HS-5 (cell line): Measurements from ENCODE around the gene TRIM4.
"Not testable (repeated sequence)": the region's sequence is repeated elsewhere in the genome, so short reads cannot be mapped to it uniquely, and the experiment has no call there.

ENCODE experiments used
- DNase-seq: peaks from one replicate; pipeline ENCODE4 v3.0.0-alpha.2; 2012; ENCODE audit warnings: low read depth

TRIM4 gene

DNA sequence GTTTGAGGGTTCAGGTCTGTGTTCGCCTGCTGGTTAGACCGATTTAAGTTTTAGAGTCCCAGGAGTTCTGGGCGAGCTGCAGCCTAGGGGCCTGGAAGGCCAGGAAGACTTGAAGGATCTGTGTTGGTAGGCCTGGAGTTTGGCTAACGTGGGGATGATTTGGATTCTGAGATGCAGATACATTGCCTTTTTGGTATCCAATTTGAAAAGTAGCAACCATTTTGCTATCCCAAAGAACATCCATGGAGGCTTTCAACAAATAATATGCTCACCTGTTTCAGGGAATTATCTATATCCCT lies 433 bp upstream of the TRIM4 start:
- no peak for DNase-seq

DNA sequence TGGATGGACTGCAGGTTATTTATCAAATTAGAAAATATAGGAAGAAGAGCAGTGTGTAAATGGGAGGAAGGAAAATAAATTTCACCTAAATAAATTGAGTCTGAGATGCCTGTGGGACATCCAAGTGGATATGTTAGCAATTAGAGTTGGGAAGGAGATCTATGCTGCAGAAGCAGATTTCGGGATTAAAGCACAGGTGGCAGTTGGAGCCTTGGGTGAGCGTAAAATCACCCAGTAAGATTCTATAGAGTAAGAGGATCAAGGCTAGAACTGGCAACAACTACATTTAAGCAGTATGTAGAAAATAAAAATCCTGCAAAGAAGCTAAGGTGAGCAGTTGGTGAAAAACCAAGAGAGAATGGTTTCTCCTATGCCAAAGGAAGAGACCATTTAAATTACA lies 8.4 kb downstream of the TRIM4 start:
- DNase-seq = no peak

DNA sequence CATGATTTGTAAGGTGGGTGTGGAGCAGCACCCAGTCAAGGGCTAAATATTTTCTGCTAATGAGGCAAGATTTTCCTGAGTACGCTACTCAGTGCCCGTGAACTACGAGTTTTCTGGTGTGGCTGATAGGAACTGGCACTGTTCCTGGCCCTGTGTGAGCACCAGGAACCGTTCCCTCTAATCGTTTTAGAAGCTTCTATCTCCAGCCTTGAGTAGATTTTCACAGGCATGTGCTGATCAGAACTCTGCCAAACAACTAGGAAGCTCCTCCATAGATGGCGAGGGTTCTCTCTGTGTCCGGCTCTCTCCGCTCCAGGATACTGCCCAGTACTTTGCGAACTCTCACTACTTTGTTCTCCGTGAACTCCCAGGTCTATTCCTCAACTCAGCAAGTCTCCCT lies 17.7 kb downstream of the TRIM4 start:
- no peak for DNase-seq

DNA sequence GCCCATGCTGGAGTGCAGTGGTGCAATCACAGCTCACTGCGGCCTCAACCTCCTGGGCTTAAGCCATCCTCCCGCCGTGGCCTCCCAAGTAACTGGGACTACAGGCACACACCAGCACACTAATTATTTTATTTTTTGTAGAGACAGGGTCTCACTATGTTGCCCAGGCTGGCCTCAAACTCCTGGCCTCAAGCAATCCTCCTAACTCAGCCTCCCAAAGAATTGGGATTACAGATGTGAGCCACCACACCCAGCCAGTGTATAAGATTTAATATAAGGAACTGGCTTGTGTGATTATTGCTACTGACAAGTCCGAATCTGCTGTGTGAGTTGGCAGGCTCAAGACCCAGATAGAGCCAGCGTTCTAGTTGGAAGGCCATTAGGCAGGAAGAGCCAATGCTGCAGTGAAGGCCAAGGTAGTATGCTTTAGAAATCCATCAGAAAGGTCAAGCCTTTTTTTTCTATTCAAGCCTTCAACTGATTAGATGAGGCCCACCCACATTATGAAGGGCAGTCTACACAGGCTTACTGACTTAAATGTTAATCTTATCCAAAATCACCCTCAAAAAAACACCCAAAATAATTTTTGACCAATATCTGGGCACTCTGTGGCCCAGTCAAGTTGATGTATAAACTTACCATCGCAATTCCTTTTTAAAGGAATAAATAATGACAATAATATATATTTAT lies 19.4 kb downstream of the TRIM4 start:
- DNase-seq = no peak

DNA sequence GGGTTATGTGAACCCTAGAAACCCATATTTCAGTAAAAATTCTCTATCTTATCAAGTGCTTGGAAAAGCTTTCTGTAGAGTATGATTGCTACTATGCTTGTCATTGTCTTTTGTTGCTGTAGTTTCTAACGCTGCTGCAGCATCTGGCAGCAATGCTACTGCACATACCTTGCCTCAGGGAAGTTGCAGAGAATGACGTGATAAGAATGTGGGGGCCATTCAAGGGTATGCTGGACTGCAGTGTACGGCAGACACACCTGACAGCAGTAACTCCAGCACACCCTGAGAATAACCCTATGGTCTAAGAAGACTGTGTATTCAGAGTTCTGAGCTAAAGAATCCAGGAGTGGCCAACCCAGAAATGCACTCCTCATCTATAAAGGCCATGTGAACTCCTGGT lies 20.5 kb downstream of the TRIM4 start:
- DNase-seq = no peak

- no peak for DNase-seq
Measured at GRCh38 chr7:99898023-99898357, 21.3 kb downstream of the TRIM4 start.

DNA sequence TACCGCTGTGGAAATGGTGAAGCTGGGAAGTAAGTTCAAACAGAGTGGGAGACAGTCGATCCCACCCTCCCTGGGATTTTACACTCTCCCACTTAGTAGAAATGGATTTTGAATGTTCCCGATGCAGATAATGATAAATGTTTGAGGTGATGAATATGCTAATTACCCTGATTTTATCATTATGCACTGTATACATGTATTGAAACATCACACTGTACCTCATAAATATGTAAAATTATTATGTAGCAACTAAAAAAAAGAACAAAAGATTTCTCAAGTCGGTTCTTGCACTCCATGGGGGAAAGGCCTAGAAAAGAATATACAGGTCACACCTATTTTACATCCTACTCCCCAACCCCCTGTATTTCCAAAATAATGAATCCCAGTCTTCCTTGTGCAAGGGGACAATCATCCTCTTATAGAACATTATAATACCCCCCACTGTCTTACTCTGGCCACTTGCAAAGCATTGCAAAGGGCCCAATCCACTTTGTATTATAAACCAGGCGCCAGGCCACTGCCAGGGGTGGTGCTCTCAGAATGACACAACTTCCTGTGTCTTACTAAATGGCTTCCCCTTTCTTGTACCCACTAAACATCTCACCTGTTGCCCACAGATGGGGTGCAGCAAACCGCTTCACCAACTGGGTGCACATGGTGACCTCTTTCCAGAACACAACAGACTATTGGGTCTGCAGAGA lies 21.9 kb downstream of the TRIM4 start:
- no peak for DNase-seq

DNA sequence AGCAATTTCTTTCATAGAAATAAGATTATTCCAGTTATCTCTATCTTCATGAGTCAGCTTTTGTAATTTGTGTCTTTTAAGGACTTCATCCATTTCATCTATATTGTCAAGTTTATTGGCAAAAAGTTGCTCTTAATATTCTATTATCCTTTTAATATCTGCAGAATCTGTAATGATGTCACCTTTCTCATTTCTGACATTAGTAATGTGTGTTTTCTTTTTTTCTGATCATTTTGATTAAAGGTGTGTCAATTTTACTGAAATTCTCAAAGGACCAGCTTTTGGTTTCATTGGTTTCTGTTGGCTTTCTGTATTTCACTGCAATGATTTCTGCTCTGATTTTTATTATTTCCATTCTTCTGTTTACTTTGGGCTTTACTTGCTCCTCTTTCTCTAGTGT lies 24.6 kb downstream of the TRIM4 start:
- no peak for DNase-seq

- no peak for DNase-seq
Measured at GRCh38 chr7:99893280-99893679, 26.1 kb downstream of the TRIM4 start.

- not testable (repeated sequence) for DNase-seq
Measured at GRCh38 chr7:99890348-99890747, 29.0 kb downstream of the TRIM4 start.

- DNase-seq = not testable (repeated sequence)
Measured at GRCh38 chr7:99888366-99888765, 31.0 kb downstream of the TRIM4 start.

GRCh38 chr7:99881370-99881769 lies 38.0 kb downstream of the TRIM4 start:
- no peak for DNase-seq

DNA sequence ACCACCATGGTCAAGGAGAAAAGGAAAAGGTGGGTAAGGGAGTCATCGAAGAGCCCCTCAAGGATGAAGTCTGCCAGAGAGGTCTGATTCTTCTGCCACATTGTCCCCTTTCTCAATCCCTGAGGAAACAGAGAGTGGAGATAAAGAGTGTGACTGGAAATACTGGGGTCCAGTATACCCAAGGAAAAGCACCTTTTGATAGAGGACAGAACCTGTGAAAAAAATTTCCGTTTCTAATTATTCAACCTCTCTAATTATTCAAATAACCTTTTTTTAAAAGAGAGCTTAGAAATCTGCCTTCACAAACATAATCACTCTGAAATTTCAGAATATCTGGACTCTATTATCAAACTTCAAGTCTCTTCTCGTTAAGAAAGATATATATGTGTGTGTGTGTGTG lies 42.4 kb downstream of the TRIM4 start, which contains the start of gene OR2AE1:
Gene OR2AE1 (minus strand): TSS at position 101 of the 400 bp plus-strand sequence. CDS start 0 bp downstream, at position 101.
- no peak for DNase-seq

- no peak for DNase-seq
Measured at GRCh38 chr7:99876491-99876890, 42.8 kb downstream of the TRIM4 start.

- DNase-seq = no peak
Measured at GRCh38 chr7:99868246-99868645, 51.1 kb downstream of the TRIM4 start.

GRCh38 chr7:99867477-99867876 lies 51.9 kb downstream of the TRIM4 start:
- not testable (repeated sequence) for DNase-seq

- DNase-seq = no peak
Measured at GRCh38 chr7:99863847-99864440, 55.4 kb downstream of the TRIM4 start.

- peak; percentile 65 for DNase-seq
Measured at GRCh38 chr7:99860281-99861127, 58.8 kb downstream of the TRIM4 start.

- no peak for DNase-seq
Measured at GRCh38 chr7:99855236-99855635, 64.1 kb downstream of the TRIM4 start.

- DNase-seq = no peak
Measured at GRCh38 chr7:99848420-99849216, 70.7 kb downstream of the TRIM4 start.

GRCh38 chr7:99844328-99844727 lies 75.0 kb downstream of the TRIM4 start:
- no peak for DNase-seq

- peak; percentile 4 for DNase-seq
Measured at GRCh38 chr7:99843808-99844207, 75.5 kb downstream of the TRIM4 start.
